HPDE6-E6E7 (cell line): ENCODE measurements around the gene CNPY2.
A peak's percentile ranks its signal among the peaks of the same experiment; 100 is the strongest.
"Not testable (repeated sequence)": the region's sequence is repeated elsewhere in the genome, so short reads cannot be mapped to it uniquely, and the experiment has no call there.

Source experiments
- DNase-seq: peaks from one replicate; pipeline ENCODE4 v3.0.0; 2011; ENCODE audit warnings: missing footprints; ENCODE audit errors: extremely low spot score

The CNPY2 gene

GRCh38 chr12:56333679-56334489 lies 18.1 kb upstream of the CNPY2 start, which contains the start of gene PAN2:
TSS of gene PAN2 (minus strand) at chr12:56334000. CDS start at chr12:56333094, 906 bp downstream.
- peak; percentile 98 for DNase-seq

- peak; percentile 23 for DNase-seq
Measured at GRCh38 chr12:56333197-56333678, 17.4 kb upstream of the CNPY2 start.

GRCh38 chr12:56332512-56333196 lies 16.9 kb upstream of the CNPY2 start:
- no peak for DNase-seq

- DNase-seq = no peak
Measured at GRCh38 chr12:56330936-56331490, 15.2 kb upstream of the CNPY2 start.

- DNase-seq = no peak
Measured at GRCh38 chr12:56326533-56326932, 10.7 kb upstream of the CNPY2 start.

GRCh38 chr12:56326126-56326525 lies 10.3 kb upstream of the CNPY2 start:
- DNase-seq = no peak

GRCh38 chr12:56324206-56324605 lies 8.4 kb upstream of the CNPY2 start:
- DNase-seq = no peak

- DNase-seq = not testable (repeated sequence)
Measured at GRCh38 chr12:56321610-56322009, 5.8 kb upstream of the CNPY2 start.

- DNase-seq = no peak
Measured at GRCh38 chr12:56321027-56321426, 5.2 kb upstream of the CNPY2 start.

- DNase-seq = no peak
Measured at GRCh38 chr12:56317675-56318074, 1.9 kb upstream of the CNPY2 start.

GRCh38 chr12:56315249-56315621 lies 553 bp downstream of the CNPY2 start:
- DNase-seq = no peak

GRCh38 chr12:56311003-56311402 lies 4.8 kb downstream of the CNPY2 start:
- no peak for DNase-seq

- no peak for DNase-seq
Measured at GRCh38 chr12:56308714-56309113, 7.1 kb downstream of the CNPY2 start.

- no peak for DNase-seq
Measured at GRCh38 chr12:56307221-56307965, 8.4 kb downstream of the CNPY2 start.

- no peak for DNase-seq
Measured at GRCh38 chr12:56304872-56305590, 10.8 kb downstream of the CNPY2 start.

- no peak for DNase-seq
Measured at GRCh38 chr12:56304276-56304675, 11.5 kb downstream of the CNPY2 start.

GRCh38 chr12:56300644-56301464 lies 14.9 kb downstream of the CNPY2 start:
- no peak for DNase-seq

- DNase-seq = peak; percentile 96
Measured at GRCh38 chr12:56299853-56300643, 15.7 kb downstream of the CNPY2 start, which contains the start of gene CS. TSS of gene CS (minus strand) at chr12:56300330. CDS start at chr12:56300201, 129 bp downstream.

- no peak for DNase-seq
Measured at GRCh38 chr12:56299308-56299852, 16.4 kb downstream of the CNPY2 start.
